Measurements from ENCODE around the gene FAM227B. TPM values are rescaled to one million over a fixed set of nuclear protein-coding genes. Genes with fewer than 3 reads are reported as not detected.

The FAM227B gene
- total and polyA plus RNA-seq, 2 of the 13 experiments (the other 11 are each of a cell fraction or from before 2014, with no cell fraction given), result 1.9 to 2.6 TPM

DNA sequence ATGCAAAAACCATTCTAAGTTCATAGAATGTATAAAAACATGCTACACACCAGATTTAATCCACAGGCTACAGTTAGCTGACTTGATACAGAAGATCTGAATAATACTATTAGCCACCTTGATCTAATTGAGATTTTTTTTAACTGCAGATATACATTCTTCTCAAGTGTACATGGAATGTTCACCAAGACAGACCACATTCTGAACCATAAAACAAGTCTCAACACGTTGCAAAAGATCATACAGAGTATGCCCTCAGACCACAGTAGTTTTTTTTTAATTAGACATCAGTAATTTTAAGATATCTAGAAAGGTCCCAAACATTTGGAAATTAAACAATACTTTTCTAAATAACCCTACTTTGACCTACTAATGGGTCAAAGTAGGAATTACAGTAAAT is 114.3 kb downstream of the FAM227B start:
- TF ChIP-seq, protein P1, sequence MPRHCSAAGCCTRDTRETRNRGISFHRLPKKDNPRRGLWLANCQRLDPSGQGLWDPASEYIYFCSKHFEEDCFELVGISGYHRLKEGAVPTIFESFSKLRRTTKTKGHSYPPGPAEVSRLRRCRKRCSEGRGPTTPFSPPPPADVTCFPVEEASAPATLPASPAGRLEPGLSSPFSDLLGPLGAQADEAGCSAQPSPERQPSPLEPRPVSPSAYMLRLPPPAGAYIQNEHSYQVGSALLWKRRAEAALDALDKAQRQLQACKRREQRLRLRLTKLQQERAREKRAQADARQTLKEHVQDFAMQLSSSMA (CRISPR knock-in tag; IDR thresholded peaks at IDR 0.05), result no peak
- TF ChIP-seq PHF21A (CRISPR knock-in tag; IDR thresholded peaks at IDR 0.05) (no peak), ZFP37 (CRISPR knock-in tag; IDR thresholded peaks at IDR 0.05; ENCODE audit: borderline replicate concordance) (no peak), ZNF326 (CRISPR knock-in tag; IDR thresholded peaks at IDR 0.05; ENCODE audit: borderline replicate concordance) (no peak), FOXO4 (CRISPR knock-in tag; conservative IDR thresholded peaks at IDR 0.05) (no peak), SNRNP70 (IDR thresholded peaks at IDR 0.05; ENCODE audit: low read depth, low read length) (no peak), ESRRA (CRISPR knock-in tag; IDR thresholded peaks at IDR 0.05; ENCODE audit: low read depth) (no peak), PTBP1 (IDR thresholded peaks at IDR 0.05; ENCODE audit: low read depth, low read length, poor library complexity, severe bottlenecking) (no peak), NCOA2 (CRISPR knock-in tag; IDR thresholded peaks at IDR 0.05) (no peak), HNRNPUL1 (IDR thresholded peaks at IDR 0.05; ENCODE audit: low read depth, low read length) (no peak), TGIF2 (CRISPR knock-in tag; IDR thresholded peaks at IDR 0.05) (no peak), FOSL2 (CRISPR knock-in tag; IDR thresholded peaks at IDR 0.05) (no peak), RFX1 (IDR thresholded peaks at IDR 0.05) (no peak)
- Histone ChIP-seq H3K9me3 (ENCODE audit: low read length) (no peaks in the 10 kb centered on the region), H3K9ac (ENCODE audit: insufficient read depth, low read depth, low read length) (no peak overlapping the region), H2AFZ (ENCODE audit: low read length) (no peak overlapping the region), H3K27ac (ENCODE audit: extremely low read length, insufficient read depth, low read length) (no peak overlapping the region), H3K36me3 (replicated peaks in 1 of 2; ENCODE audit: control insufficient read depth in 1 of 2, insufficient read depth in 2 of 2, low read length in 2 of 2) (no peaks in the 10 kb centered on the region), H3K4me3 (replicated peaks in 1 of 3; ENCODE audit: insufficient read depth in 1 of 3, low read depth in 2 of 3, low read length in 3 of 3) (no peak overlapping the region), H3K79me2 (ENCODE audit: insufficient read depth, low read length) (no peaks in the 10 kb centered on the region), H3K4me1 (ENCODE audit: insufficient read depth, low read length) (no peaks in the 10 kb centered on the region), H4K20me1 (ENCODE audit: insufficient read depth, low read length) (no peaks in the 10 kb centered on the region), H3K27me3 (ENCODE audit: control insufficient read depth in 1 of 2, insufficient read depth in 2 of 2, low read length in 2 of 2) (no peaks in the 10 kb centered on the region), H3K4me2 (ENCODE audit: low read depth, low read length) (no peak overlapping the region)
- in situ Hi-C loops (cut with HindIII; ENCODE audit: extremely low pct_ligation_motif_present, low pct_unique_long_range_greater_than_20kb) (no loop called here), intact Hi-C loops (cut with micrococcal nuclease; ENCODE audit: unreplicated experiment) (no loop called here)
- ChIA-PET CTCF (ENCODE audit: low intra/inter-chr PET ratio, low total read pairs) (no interaction called here), POLR2A (no interaction called here)
- no TSS peak for BruUV-seq (replicated peaks)
- FAIRE-seq (no peak), DNase-seq (ENCODE audit: low spot score) (no peak), ATAC-seq (no peak)
- 0% methylated on average over 1 of the region's 1 CpG for WGBS (ENCODE audit: low lambda C conversion rate)

Data from HepG2 (cell line).